GM18951 (cell line): ENCODE results near the gene PEX12.
"Not testable (repeated sequence)": the region's sequence is repeated elsewhere in the genome, so short reads cannot be mapped to it uniquely, and the experiment has no call there.

Experiments
- POLR2A ChIP-seq: IDR thresholded peaks from 4 replicates; pipeline ENCODE4 v1.6.1; 2011; ENCODE audit warnings: mild to moderate bottlenecking; ENCODE audit not compliant: insufficient read length, insufficient read depth; ENCODE audit errors: extremely low read depth
- in situ Hi-C: fragments of 300-500 bp; cut with MboI; formaldehyde crosslinking; loops from one replicate; pipeline ENCODE4 v1.12.0; 2022; ENCODE audit warnings: low sequenced_read_pairs, mixed read lengths, inconsistent platforms; ENCODE audit not compliant: unreplicated experiment

PEX12 gene

DNA sequence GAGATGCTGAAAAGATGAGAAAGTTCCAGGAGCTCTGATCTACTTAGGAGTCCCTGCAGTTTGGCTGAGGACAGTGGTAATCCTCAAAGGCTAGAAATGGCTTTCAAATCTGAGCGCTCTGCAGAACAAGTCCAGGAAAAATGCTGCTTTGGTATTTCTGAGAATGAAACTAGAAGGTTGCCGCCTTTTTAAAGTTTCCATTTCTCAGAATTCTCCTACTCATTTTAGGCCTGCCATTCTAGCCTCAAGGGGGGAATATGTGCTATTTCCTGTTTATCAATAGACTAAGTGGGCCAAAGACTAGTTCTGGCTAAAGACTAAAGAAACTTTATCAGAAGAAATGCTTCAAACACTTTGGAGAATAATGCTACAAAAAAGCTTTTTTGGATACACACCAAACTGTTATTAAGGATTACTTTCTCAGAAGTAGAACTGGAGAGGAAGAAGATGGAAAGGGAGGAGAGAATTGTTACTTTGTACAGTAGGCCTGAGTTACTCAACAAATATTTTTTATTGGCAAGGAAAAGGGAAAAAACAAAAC is 40.7 kb downstream of the PEX12 start, which contains the start of gene SLFN12L:
Gene SLFN12L, minus strand, starts transcription at position 78 of the 541 bp plus-strand sequence. CDS start 15,314 bp downstream, outside the sequence.
- peak; percentile 58 for TF ChIP-seq POLR2A
- in situ Hi-C loops: loop anchor here (5.0 to 10.0 kb wide), 2 partner anchors 225 to 363 kb away; no protein-coding TSS in a partner anchor

DNA sequence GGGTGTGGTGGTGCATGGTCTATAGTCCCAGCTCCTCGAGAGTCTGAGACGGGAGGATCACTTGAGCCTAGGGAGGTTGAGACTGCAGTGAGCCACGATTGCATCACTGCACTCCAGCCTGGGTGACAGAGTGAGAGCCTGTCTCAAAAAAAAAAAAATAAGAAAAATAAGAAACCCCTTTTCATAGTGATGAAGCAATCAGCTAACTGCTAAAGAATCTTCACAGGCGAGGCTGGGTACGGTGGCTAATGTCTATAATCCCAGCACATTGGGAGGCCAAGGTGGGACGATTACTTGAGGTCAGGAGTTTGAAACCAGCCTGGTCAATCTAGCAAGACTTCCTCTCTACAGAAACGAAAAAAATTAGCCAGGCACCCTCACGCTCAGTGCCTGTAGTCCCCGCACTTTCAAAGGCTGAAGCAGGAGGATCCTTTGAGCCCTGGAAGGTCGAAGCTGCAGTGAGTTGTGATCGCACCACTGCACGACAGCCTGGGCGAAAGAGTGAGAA is 41.7 kb downstream of the PEX12 start:
- peak; percentile 42 for TF ChIP-seq POLR2A
- in situ Hi-C loops: loop anchor here (5.0 to 10.0 kb wide), 2 partner anchors 224 to 362 kb away; no protein-coding TSS in a partner anchor

DNA sequence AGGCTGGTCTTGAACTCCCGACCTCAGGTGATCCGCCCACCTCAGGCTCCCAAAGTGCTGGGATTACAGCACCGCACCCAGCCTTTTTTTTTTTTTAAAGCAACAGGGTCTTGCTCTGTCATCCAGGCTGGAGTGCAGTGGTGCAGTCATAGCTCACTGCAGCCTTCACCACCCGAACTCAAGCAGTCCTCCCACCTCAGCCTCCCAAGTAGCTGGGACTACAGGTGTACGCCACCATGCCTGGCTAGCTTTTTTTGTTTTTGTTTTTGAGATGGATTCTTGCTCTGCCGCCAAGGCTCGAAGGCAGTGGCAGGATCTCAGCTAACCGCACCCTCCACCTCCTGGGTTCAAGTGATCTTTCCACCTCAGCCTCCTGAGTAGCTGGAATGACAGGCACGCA is 43.0 kb downstream of the PEX12 start:
- in situ Hi-C loops: loop anchor here (5.0 to 10.0 kb wide), 2 partner anchors 223 to 361 kb away; no protein-coding TSS in a partner anchor

DNA sequence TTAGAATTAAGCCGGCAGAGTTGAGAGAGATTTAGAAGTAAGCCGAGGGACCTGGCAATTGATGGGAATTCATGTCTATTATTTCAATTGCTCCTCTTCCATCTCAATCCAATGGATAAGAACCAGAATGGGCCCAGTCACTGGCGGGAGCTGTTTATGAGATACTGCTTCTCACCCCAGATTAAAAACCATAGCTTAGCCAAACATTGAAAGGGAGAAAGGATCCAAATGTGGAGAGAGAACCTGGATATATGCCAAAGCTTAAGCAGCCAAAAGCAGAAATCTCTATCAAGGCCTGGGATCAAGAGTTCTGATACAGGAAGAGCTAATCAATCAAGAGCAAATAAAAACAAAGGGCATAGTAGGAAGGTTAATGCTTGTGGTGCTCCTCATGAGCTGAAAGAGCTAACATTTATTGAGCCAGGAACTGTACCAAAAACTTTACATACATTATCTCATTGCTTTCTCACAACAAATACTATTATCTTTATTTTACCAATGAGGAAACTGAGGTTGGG is 43.7 kb downstream of the PEX12 start:
- in situ Hi-C loops: loop anchor here (5.0 to 10.0 kb wide), 2 partner anchors 222 to 360 kb away; no protein-coding TSS in a partner anchor
- TF ChIP-seq POLR2A: no peak

DNA sequence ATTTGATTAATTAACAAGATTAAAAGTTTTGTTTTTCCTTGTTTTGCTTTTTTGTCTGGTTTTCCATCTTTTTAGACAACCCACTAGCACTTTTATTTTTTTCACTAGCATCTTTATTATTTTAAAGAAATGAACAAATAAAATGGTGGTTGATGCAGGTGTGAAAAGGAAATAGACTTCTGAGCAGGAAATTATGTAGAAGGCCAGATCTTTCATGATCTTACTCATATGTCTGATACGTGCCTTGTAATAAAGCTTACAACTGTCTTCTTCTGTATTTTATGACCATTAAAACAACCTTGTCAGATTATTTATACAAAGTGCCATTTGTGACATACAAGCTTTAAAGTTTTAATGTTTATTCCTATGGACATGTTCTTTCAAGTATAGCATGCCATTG is 47.2 kb downstream of the PEX12 start:
- in situ Hi-C loops: loop anchor here (10.0 kb wide), 1 partner anchor 356 kb away; no protein-coding TSS in a partner anchor
- TF ChIP-seq POLR2A: no peak

DNA sequence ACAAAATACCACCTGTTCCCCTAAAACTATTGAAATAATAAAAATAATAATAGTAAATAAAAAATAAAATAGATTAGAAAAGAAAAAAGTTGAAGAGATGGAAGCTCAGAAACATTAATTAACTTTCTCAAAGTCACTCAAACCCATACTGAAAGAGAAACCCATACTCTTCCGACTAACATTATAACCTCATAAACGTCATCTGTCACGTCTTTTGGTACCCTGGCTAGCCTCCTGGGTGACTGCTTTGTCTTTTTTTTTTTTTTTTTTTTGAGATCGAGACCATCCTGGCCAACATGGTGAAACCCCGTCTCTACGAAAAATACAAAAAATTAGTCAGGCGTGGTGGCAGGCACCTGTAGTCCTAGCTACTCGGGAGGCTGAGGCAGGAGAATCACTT is 48.5 kb downstream of the PEX12 start:
- TF ChIP-seq POLR2A: no peak
- in situ Hi-C loops: loop anchor here (10.0 kb wide), 1 partner anchor 355 kb away; no protein-coding TSS in a partner anchor

DNA sequence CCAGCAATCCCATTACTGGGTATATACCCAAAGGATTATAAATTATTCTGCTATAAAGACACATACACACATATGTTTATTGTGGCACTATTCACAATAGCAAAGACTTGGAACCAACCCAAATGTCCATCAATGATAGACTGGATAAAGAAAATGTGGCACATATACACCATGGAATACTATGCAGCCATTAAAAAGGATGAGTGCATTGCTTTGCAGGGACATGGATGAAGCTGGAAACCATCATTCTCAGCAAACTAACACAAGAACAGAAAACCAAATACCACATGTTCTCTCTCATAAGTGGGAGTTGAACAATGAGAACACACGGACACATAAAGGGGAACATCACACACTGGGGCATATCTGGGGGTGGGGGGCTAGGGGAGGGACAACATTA is 49.0 kb downstream of the PEX12 start:
- in situ Hi-C loops: not testable (repeated sequence)
